LHCN-M2 (cell line): ENCODE measurements around the gene MS4A1. TPM values are rescaled to one million over a fixed set of nuclear protein-coding genes. Genes with fewer than 3 reads are reported as not detected.
"Not testable (repeated sequence)": the region's sequence is repeated elsewhere in the genome, so short reads cannot be mapped to it uniquely, and the experiment has no call there.

Source experiments
- DNase-seq: peaks from one replicate; pipeline ENCODE4 v3.0.0-alpha.2; 2012; ENCODE audit warnings: low read depth
- total RNA-seq: library from RNA; depleted of rRNA; stranded (reverse); fragments of >200 nt; gene quantifications from 2 replicates; pipeline ENCODE4 v1.2.3, GENCODE V29; 2014; rRNA removed

Gene MS4A1
- total RNA-seq, 1 experiment from 2014 or later: not detected

- no peak for DNase-seq
Measured at GRCh38 chr11:60502221-60502775, 46.7 kb downstream of the MS4A1 start.

DNA sequence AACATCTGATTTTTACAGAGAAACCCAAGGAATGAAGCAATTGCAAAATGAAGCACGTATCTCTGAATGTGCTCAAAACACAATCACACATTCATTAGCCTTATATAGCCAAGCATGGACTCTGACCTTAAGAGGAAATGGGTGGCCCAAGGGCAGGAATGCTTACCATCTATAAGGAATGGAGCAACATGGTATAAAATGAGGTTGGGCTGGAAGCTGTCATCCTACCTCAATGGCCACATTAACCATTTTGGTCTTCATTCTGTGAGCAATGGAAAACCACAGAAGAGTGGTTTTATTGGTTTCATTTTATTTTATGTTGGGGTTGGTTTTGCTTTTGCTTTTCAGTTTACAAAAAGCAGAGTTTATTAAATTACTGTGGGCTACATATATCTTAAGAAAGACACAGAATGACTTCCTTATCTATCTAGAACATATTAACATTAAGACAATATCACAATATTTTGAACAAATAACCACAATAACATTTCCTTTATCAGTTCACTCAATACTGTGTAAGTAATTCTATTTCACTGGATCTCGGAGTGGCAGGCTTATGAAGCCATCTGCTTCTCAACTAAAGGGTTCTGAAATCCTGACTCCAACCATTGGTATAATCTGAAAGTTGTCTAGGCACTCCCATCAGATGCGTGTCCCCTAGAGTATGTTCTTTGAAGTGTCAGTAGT is 48.7 kb downstream of the MS4A1 start:
- DNase-seq: no peak

GRCh38 chr11:60509609-60510008 is 54.0 kb downstream of the MS4A1 start:
- DNase-seq: not testable (repeated sequence)

DNA sequence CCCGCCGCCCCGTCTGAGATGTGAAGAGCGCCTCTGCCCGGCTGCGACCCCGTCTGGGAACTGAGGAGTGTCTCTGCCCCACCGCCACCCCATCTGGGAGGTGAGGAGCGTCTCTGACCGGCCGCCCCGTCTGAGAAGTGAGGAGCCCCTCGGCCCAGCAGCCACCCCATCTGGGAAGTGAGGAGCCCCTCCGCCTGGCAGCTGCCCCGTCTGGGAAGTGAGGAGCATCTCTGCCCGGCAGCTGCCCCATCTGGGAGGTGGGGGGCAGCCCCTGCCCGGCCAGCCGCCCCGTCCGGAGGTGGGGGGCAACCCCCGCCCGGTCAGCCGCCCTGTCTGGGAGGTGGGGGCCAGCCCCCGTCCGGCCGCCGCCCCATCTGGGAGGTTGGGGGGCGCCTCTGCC is 54.6 kb downstream of the MS4A1 start:
- not testable (repeated sequence) for DNase-seq

GRCh38 chr11:60511393-60511792 is 55.7 kb downstream of the MS4A1 start:
- no peak for DNase-seq

DNA sequence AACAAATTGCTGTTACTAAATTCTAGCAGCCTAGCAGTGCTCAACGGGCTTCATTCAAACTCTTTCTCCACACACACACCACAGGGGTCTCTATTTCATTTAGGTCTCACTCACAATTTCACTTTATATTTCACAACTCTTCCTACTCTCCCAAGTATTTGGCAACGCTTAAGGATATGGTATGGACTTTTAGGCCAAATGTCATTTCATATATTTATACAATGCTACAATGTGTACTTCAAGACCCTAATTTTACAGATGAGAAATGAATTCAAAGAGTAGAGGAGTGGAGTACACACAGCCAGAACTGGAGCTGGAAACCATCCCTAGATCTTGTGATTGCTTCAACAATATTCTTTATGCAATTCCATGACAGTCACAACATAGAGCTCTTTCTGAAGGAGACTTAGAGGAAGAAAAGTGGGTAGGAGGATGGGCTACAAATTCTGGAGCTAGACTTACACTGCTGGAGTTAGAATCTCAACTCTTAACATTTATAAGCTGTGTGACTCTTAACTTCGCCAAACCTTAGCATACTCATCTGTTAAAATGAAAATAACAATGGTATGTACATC is 57.1 kb downstream of the MS4A1 start:
- no peak for DNase-seq

- DNase-seq: peak; percentile 23
Measured at GRCh38 chr11:60513496-60514460, 58.1 kb downstream of the MS4A1 start.

DNA sequence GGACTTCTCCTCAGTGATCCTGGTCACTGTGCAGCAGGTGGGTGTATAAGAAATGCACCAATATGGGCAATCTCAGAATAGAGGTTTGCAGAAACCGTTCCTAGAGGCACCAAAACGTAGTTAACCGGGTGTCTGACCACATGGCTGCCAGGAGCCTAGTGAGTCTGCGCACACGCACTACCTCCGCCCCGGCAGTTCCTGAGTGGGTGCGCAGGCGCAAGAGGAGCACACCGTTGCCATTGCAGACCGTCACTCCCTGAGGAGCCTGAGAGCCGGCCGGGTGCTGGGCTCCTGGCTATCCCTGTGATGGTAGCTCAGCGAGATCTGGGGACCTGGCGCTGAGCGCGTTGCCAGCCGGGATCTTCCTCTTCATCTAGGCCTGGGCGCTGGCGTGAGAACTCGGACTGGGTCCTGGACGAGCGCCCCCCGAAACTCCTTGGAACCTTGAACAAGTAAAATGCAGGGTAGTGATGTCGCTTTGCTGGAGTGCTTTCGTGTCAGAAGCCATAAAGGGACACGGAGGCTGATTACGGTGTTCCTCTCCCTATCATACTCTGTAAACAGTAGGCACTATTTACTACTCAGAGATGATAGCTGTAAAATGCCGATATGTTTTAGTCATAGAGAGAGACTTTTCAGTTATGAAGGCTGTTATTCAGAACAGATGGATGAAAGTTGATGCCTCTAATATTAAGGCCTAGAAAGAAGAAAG is 59.7 kb downstream of the MS4A1 start, which contains the start of gene MS4A13:
Gene MS4A13 (plus strand): TSS at position 249 of the 712 bp plus-strand sequence. CDS start 2,692 bp downstream, outside the sequence.
- DNase-seq: no peak

Other genes starting within 250 kb of the MS4A1 start
- not detected in 2 replicates for gene MS4A4E, start 212.7 kb upstream of the MS4A1 start, total RNA-seq
- not detected in 2 replicates for gene MS4A4A, start 175.2 kb upstream of the MS4A1 start, total RNA-seq
- gene MS4A6E, start 128.6 kb upstream of the MS4A1 start, total RNA-seq: not detected in 2 replicates
- not detected in 2 replicates for gene MS4A7, start 77.3 kb upstream of the MS4A1 start, total RNA-seq
- gene MS4A14, start 59.4 kb upstream of the MS4A1 start, total RNA-seq: 0.11 TPM in 1 of 2 replicates, not detected in the other
- not detected in 2 replicates for gene MS4A5, start 26.3 kb upstream of the MS4A1 start, total RNA-seq
- 1.4 TPM in 1 of 2 replicates, not detected in the other for gene MS4A12, start 36.9 kb downstream of the MS4A1 start, total RNA-seq
- not detected in 2 replicates for gene MS4A13, start 59.5 kb downstream of the MS4A1 start, total RNA-seq
- not detected in 2 replicates for gene MS4A8, start 243.8 kb downstream of the MS4A1 start, total RNA-seq